H54 (cell line): ENCODE results near the gene CELA3B.
A peak's percentile ranks its signal among the peaks of the same experiment; 100 is the strongest.
"Not testable (repeated sequence)": the region's sequence is repeated elsewhere in the genome, so short reads cannot be mapped to it uniquely, and the experiment has no call there.

ENCODE experiments used
- DNase-seq: peaks from one replicate; pipeline ENCODE4 v3.0.0; 2011; ENCODE audit warnings: low spot score, mixed read lengths; ENCODE audit not compliant: insufficient read length
- FAIRE-seq: peaks from 3 replicates; lab custom pipeline; 2011; peaks lifted over from hg19 to GRCh38; lab: Jason Lieb, UNC
- POLR2A ChIP-seq: IDR thresholded peaks from 2 replicates; pipeline ENCODE4 v1.6.1; 2011; ENCODE audit warnings: low read depth, mild to moderate bottlenecking, low read length

The CELA3B gene

DNA sequence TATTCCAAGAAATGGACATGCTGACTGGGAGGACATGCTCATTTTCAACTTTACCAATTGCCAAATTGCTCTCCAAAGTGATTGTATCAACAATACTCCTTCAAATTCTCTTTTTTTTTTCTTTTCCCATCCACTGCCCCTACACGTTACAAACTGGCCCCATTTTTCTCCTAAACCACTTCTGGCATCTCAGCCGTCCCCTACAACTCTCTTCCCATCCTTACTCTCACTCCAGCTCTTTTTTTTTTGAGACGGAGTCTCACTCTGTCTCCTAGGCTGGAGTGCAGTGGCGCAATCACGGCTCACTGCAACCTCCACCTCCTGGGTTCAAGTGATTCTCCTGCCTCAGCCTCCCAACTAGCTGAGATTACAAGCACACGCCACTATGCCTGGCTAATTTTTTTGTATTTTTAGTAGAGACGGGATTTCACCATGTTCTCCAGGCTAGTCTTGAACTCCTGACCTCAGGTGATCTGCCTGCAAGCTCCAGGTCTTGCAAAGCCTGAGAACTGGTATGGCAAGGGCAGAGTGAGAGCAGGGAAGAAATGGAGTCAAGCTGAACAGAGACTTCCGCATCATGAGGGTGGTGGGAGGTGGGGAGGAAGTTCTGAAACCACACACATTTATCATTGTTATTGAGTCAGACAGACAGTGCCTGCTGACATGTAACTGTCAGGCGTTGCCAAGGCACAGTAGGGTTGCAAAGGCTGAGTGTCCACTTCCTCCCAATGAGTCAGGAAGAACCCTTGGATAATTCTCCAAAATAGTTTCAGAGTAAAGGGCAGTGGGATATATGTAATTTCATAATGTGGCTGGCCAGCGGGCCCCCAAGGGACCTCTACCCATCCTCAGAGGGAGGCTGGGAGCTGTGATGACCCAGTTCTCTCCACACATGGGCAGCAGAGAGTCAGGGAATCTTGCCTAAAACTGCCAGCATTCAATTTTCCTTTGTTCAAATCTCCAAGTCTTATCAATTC, 42.0 kb downstream of the CELA3B start:
- peak; percentile 58 for FAIRE-seq
- TF ChIP-seq POLR2A = no peak
- peak; percentile 48 for DNase-seq

DNA sequence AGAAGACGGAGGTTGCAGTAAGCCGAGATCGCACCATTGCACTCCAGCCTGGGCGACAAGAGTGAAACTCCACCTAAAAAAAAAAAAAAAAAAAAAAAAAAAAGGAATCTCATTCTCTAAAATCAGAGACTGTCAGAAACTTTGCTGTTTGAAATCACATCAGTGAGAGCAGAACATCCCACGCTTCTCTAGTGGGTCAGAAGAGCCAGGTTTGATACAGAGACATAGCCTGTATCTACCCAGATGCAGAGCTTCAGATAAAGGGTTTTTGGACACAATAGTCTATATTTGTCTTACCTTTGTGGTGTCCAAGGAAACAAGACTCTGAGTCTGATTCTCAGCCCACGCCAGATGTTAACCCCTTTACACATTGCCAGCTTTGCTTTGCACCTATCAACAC, 44.2 kb downstream of the CELA3B start:
- DNase-seq = no peak
- no peak for TF ChIP-seq POLR2A
- FAIRE-seq = no peak

DNA sequence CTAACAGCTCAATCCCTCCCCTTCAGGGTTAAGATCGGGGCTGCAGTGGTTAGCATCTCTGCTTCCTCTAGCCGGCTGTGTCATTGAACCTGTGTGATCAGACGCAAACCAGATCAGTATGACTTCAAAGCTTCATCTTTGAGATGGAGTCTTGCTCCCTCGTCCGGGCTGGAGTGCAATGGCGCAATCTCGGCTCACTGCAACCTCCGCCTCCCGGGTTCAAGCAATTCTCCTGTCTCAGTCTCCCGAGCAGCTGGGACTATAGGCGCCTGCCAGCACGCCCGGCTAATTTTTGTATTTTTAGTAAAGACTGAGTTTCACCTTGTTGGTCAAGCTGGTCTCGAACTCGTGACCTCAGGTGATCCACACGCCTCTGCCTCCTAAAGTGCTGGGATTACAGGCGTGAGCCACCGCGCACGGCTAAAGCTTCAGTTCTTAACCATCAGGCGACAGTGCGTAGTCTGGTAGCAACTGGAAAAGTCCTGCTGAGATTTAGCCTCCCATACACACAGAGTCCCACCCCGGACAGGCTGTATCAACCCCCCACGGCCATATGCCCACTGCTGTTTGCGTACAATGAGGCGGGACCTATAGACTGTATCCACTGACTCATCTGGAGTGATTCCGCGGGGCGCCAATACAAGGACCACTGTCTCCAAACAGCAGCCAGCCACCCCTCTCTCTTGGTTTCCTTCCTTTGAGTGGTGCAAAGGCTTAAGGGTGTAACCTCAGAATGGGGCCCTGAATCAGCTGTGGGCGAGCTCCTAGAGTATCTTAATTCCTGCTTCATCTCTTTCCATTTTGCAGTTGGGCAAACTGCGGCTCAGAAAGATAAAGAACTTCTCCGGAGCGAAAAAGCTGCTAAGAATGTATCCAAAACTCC, 47.9 kb downstream of the CELA3B start:
- no peak for FAIRE-seq

DNA sequence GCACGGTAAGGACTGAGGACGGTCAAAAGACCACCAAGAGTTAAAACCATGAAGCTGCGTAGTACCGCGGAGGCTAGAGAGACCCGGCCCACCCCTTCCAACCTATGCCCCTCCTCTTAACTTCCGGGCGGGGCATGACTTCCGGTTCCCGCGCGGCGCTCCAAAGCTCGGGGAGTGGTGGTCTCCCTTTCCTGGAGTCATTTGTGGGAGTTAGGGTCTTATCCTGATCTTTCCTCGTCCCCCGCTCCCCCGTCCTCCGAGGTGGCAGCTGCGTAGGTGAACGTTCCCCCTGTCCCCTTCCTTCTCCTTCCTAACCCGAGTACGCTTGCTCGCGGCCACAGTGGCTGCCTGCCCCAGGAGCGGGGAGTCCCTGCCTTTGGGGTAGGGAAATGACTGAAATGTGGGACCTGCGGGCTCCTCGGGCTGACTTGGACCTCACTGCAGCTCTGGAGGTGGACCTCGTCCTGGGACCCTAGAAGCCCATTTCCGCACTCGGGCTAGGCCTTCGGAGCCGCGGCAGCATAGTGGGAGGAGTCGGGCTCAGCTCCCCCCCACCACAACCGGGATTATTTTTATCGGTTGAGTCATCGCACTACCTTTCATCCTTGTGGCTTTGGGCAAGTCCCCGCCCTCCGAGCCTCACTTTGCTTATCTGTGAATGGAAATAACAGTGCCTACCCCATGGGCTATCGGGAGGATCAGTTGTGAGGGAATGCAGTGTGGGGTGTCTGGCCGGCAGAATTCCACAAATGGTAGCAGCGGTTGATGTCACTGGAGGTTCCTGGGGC, 48.7 kb downstream of the CELA3B start:
- no peak; the same call in 1 of the 2 replicates for TF ChIP-seq POLR2A
- FAIRE-seq = no peak
- peak; percentile 57 for DNase-seq

More for the DNA sequence above, 47.9 kb downstream of the CELA3B start:
- TF ChIP-seq POLR2A = no peak
- peak; percentile 41 for DNase-seq

DNA sequence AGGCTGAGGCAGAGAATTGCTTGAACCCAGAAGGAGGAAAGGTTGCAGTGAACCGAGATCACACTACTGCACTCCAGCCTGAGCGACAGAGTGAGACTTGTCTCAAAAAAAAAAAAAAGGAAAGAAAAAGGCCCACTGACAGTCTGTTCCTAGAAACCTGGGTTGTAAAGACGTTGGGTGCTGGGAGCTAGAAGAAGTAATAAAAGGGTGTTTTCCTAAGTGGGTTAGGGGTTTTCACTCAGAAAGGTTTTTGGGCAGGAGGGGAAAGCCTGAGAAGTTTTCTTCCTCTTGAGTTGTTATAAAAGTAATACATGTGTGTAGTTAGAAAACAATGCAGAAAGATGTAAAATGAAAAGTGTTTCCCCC, 50.1 kb downstream of the CELA3B start:
- no peak for DNase-seq
- no peak for FAIRE-seq
- no peak for TF ChIP-seq POLR2A

DNA sequence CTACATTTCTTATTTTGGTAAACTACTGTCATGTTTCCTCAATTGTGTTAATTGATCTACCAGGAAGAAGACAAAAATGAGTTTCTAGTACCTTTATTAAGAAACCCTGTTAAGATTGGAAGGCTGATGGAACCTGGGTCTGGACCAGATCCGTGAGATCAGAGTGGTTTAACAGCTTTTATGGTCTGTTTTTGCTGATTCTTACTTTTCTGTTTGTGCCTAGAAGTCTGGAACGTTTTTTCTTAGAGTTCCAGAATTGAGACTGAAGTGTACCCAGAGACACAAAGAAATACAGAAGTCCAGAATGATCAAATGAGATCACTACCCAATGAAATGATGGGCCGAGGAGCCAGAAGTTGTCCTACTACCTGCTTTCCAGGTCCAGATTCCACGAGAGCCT, 53.2 kb downstream of the CELA3B start:
- no peak for TF ChIP-seq POLR2A
- FAIRE-seq (no peak), DNase-seq (no peak)

DNA sequence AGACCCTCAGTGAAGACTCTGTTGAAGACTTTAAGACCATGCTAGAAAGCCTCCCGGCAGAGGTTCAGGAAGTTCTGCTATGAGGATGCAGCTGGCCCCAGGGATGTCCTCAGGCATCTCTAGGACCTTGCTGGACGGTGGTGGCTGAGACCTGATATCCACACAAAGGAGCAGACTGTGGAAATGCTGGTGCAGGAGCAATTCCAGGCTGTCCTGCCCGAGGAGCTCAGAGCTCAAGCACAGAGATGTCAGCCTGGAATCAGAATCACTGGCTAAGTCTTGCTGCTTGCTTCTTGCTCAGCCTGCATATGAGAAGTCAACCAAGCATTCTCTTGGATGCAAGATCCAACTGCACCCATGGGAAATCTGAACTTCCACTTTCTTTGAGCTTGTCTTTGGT, 53.7 kb downstream of the CELA3B start:
- no peak for TF ChIP-seq POLR2A
- DNase-seq (no peak), FAIRE-seq (no peak)

DNA sequence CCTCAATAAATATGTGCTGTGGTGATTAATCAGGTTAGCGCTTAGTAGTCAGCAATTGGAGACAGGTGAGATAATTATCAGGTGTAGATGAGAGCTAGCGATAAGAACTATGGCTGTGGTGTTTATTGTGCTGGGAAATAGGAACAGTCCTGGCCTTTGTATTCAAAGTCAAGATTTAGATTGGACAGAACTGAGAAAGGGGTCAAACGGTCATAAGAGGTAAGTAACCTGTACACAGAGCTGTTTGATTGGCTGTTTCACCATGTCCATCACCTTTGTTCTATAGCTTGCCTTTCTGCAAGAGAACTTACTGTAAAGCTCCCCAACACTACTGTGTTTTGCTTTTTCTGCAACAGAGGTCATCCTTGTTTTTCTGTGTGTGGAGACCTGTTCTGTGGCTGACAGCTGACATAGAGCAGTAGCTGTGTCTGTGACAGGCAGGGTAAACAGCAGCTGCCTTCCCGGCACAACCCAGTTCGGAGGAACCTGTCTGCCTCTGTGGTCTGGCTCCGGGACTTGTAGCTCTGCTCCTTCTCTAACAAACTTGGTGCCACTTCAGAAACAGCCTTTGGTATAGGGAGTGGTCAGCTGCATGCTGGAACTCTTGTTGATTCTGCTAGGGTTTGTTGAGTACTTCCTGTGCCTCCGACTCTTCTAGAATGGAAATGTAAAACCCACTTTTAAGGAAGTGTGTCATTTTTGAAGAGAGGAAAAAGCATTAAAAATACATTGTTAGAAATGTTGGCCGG, 54.6 kb downstream of the CELA3B start:
- FAIRE-seq = no peak
- no peak for TF ChIP-seq POLR2A
- no peak for DNase-seq

- not testable (repeated sequence) for DNase-seq, FAIRE-seq
Observed at GRCh38 chr1:22034834-22035233, 58.0 kb downstream of the CELA3B start.

DNA sequence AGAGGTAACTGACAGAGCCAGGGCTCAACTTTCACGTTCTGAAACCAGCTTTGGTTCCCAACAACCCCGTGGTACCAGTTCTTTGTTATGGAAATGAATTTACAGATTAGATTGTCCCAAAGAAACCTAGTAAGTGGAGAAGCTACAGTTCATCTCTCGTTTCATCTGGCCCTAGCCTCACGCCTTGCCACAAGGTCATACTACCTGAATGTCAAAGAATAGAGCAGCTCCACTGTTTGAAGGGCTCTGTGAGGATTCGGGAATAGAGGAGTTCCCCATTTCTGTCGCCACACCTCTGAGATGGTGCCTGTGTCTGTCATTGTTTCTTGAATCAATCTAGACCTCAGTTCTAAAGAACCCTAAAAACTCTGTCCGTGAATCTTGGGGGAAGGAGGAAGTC, 60.7 kb downstream of the CELA3B start:
- DNase-seq = no peak
- FAIRE-seq = no peak
- no peak for TF ChIP-seq POLR2A

- FAIRE-seq = no peak
- DNase-seq = no peak
- no peak for TF ChIP-seq POLR2A
Observed at GRCh38 chr1:22038036-22038435, 61.2 kb downstream of the CELA3B start.
